GM19468 (cell line): ENCODE results near the gene NR3C1.

Experiments used
- ATAC-seq: cut with Tn5 transposase; IDR thresholded peaks from one replicate; pipeline ENCODE4 v1.9.1; 2021; ENCODE audit warnings: mild to moderate bottlenecking, moderate library complexity, moderate number of reproducible peaks; ENCODE audit not compliant: unreplicated experiment; ENCODE audit errors: extremely low read depth

The NR3C1 gene

DNA sequence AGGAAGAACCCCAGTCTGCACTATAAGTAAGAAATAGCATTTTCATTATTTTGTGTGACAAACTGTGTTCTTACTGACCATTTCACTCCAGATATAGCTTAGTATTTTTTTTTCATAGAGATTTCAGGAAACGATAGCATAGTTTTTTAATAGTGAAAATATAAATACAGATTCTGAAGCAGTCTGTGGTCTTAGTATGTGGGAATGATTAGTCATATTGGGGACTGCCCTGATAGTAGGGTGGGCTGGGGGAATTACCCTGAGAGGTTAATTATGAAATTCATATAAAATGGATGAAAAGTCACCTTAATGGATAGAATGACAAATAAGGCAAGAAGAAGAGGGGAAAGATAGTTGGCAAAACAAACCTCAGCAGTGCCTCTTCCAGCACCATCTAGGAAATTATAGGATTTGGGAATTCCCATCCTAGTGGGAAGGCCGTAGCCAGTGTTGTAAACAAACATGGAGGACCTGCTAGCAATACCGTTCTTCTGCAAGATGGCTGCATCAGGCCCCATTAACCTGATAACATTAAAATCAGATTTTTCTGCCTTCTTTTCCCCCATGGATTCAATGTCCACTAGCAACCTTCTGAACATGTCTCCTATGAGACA is 23.7 kb upstream of the NR3C1 start:
- no peak for ATAC-seq

DNA sequence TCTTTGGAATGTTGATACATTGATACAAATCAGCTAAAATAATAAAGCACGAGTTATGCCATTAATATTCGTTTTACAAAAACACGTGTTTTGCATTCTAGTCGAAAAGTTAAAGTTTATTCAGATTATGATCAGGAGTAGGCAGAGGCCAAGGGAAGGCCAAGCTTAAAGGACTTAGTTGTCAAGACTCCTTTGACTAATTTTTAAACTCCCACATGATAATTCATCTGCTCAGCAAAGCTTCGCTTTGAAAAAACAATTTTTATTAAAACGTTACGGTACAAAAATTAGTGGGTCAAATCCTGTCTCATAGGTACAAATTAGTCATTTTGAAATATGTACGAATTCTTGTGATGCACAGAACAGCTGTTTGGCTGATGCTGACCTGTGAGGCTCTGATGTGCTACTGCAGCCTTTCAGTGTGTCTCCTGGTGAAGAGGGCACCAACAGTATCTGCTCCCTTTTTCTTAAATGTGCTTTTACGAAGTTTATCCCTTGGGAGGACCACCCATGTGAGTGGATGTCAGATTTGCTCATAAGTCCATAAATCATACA is 23.0 kb upstream of the NR3C1 start:
- no peak for ATAC-seq

DNA sequence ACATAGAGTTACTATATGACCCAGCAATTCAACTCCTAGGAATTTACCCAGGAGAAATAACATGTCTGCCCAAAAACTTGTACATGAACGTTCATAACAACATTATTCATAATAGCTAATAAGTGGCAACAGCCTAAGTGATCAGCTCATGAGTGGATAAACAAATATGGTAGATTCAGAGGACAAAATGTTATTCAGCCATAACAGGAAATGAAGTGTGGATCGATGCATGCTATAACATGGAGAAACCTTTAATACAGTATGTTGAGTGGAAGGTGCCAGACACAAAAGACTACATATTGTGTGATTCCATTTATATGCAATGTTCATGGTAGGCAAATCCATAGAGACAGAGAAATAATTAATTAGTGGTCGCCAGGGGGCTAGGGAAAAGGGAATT is 22.3 kb upstream of the NR3C1 start:
- no peak for ATAC-seq

DNA sequence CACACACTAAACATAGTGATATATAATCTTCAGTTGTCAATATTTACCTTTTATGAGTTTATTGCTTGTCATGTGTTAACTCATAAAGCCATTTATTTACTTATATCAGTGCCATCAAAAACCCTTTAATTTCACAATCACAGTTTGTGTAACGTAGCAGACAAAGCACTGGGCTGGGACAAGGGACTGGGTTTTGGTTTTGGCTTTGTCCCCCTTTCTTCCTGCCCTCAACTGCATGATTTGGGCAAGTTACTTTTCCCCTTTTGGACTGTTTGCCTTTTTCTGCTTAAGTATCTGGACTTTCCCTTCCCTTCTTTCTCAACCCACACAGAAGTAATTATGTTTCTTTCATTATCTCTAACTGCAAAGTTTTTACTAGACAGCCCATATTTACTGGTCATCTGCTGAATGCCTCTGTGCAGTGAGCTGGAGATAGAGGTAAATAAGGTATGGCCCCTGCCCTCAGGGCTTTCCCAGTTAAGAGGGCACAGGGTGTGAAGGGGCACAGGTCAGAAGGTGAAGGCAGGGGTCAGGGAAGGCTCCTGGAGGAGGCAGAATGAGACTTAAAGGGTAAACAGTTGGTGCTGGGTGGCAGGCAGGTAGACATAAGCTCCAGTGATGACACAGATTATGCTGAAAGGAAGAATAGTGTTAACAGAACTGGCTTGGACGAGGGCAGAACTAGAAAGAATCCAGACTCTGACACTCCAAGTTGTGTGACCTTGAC is 14.8 kb upstream of the NR3C1 start:
- no peak for ATAC-seq

DNA sequence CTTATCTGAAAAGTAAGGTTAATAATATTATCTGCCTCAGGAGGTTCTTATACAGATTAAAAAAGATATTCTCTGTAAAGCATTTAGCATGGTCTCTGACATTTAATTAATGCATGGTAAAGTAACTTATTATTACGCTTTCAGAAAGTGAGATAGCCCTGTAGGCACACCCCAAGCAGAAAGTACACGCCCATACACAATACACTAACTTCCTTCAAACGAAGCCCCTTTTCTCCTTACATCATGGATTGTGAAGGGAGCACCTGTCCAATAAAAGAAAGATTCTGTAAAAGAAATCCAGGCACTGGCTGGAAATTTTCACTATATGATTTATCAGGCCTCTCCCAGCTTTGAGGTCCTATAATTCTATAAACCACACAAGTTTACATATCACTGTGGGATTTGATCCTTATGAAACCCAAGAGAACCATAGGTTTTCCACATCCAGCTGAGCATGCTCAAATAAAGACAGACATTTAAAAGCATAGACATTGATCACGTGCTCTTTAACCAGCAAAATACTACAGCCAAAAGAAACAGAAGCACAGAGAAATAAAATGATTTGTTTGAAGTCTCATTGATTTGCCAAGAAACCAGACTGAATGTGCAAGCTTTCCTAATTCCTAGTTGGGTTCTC is 14.1 kb upstream of the NR3C1 start:
- no peak for ATAC-seq

DNA sequence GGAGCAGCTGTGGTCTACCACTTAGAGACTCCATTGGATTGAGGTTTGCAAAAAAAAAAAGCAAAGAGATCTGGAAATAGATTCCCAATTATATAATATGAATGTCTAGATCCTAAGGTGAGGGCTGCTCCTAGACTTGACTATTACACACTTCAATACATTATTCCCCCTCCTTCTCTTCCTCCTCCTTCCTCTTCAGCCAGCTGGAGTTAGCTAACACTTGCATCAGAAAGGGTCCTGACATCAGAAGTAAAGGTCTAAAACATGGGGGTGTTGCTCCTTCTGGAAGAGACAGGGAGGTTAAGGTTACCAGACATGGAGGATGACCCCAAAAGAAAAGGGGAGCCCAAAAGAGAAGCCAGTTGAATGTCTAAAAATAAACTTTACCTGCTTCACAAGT is 12.9 kb upstream of the NR3C1 start:
- no peak for ATAC-seq

DNA sequence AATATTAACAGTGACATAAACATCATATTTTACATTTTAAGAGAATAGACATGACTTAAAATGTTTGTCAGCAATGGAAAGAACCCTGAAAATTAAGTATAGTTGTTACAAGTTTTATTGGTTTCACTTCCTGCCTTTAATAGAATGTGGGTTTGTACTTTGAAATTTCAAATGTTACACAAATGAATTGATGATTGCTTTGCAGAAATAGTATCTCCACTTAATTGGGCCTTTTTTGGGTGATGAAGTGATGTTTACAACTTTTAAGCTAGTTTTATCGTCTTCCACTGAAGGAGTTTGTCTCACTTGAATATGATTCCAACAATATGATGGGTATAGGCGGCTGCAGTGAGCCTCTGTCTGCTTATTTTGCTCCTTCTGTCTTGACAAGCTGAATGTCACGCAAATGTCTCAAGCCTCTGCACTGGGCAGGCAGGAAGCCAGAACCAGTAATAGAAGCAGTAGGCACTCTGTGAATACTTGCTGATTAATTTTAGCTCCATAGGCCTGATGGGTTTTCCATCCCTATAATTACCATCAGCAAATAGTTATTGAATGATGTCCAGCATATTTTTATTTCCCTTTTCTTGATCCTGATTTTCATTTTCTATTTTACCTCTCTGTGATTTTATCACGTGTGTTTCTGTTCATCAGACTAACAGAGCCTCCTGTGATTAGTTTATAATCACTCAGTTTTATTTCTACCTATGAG is 10.6 kb upstream of the NR3C1 start:
- ATAC-seq: peak; percentile 59

DNA sequence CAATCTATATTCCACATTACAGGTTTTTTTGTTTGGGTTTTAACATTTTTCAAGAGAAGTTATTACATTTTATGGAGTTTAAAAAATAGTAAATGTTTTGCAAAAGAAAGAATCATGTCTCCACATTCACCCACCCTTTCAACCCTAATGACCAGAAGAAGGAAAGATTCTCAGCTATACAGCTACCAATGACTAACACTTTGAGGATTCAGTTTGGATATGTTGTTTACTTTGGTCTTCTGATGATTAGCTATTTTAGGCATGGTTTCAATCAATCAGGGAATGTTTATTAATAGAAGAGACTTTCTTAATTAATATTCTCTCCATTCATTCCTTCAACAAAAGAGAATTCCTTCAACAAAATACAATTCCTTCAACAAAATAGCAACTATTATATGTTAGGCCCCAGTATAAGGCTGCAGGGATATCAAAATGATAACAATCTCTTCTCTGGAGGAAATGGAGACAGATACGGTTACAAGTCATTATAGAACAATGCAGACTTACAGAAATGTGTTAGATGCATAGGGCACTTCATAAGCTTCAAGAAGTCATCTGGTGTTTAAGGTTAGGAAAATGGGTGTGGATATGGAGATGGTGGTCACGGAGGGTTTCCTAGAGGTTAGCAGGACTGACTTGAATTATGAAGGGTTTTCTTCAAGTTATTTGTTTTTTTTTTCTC is 9.3 kb upstream of the NR3C1 start:
- ATAC-seq: no peak

DNA sequence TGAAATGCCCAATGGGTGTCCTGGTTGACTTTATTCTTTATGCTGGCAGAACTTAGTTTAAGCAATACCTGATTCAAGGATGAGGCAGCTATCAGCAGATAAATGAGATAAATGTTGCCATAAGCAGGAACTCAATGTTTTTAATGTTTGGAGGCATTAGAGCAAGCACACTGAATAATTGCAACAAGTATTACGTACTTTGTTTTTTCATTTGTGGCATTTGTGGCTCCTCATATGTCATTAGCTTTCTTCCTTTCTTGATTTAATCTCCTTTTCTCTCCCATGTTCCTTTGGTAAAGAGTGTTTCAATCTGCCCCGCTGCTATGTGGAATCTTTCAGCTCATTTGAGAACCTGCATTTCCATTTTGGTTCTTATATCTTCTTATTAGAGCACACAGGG is 6.4 kb upstream of the NR3C1 start:
- no peak for ATAC-seq

DNA sequence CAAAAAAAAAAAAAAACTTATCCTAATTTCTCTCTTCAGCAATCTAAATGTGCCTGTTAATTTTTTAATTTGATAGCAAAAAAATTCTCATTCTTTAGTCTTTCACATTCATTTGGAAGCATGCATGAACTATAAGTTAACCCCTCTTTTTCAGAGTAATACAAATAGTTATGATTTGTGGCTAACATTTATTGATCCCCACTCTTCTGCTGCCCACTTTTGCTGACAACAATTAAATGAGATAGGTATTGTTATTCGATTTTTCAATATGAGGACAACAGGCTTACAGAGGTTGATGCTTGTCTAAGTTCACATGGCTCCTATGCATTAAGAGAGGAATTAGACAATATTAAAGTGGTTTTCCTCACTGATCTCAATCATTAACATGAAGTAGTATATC is 2.9 kb upstream of the NR3C1 start:
- ATAC-seq: no peak

DNA sequence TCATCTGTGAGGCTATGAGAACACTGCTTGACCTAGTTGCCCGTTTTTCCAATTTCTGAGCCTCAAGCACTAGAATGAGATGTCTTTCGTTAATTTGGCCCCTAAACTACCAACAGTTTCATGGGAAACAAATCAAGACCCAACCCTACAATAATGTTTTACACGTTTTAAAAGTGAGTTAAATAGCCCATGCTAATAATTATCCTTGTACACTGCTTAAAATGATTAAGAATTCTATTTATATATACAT is 2.3 kb upstream of the NR3C1 start:
- no peak for ATAC-seq

DNA sequence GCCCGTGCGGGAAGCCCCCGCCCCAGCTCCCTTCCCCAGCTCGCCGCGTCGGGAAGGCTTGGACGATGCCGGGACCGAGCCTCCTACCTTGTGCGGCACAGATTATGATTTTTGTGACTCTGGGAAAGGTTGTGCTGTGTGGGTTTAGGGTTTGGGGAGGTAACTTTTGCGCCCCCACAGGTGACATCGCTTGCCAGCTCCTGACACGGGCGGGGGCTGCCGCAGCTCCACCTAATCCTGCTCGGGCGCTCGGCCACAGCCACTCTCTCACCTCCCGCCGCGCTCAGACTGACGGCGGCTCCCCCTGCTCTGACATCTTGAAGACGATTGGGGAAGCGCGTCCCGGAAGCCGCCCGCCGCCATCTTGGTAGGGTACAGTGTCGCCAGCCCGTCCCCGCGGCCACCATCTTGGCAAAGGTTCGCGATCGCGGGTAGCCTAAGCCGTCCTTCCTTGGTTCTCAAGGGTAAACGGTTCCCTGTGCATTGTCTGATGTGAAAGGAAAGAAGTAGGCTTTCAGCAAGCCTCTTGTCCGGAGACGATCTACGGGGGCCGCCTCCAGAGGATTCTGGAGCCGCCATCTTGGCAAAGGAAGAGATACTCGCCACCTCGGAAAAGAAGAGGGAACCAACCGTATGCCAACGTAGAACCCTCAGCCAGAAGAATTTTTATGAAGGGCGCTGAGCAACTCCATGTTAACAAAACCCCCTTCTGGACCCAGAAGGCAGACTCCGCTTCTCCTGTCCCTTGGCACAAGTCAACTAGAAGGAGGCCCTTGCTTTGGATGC is 1.8 kb upstream of the NR3C1 start:
- no peak for ATAC-seq

DNA sequence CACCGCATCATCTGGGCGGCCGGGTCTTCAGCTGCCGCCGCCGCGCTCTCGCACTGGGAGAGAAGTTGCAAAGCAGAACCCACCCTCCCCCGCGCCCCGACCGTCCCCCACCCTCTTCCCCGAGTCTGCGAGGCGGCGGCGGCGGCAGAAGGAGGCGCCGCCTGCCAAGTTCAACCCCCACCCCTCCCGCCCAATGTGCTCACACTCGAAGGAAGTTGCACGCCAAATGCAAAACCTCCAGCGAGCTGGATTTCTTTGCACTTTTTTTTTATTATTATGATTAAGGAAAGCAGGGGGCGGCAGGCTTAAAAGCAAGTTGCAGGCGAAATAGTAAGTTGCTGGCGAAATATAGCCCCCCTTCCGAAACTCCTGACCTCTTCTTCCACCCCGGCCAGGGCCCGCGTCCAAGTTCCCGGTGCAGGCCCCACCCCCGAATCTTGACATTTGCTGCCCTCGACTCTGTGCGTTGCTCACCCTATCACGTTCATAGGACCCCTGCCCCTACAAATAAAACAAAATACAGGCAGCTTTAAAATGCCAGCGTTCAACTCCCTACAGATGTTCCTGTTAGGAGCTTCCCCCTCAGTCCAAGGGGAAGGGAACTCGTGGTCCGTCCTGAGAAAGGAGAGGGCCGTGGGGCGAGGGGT is 1.1 kb upstream of the NR3C1 start:
- ATAC-seq: no peak

DNA sequence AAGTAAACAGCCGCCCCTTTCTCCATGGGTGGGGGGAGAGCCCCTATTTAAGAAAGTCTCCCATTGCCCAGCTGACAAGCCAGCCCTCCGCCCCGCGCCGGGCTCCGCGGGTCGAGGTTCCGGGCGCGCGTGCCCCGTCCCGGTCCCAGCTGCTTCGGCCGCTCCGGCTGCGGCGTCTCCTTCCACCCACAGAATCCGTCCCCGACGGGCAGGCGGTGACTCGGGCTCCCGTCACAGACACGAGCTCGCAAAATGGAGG is 223 bp downstream of the NR3C1 start:
- ATAC-seq: no peak

DNA sequence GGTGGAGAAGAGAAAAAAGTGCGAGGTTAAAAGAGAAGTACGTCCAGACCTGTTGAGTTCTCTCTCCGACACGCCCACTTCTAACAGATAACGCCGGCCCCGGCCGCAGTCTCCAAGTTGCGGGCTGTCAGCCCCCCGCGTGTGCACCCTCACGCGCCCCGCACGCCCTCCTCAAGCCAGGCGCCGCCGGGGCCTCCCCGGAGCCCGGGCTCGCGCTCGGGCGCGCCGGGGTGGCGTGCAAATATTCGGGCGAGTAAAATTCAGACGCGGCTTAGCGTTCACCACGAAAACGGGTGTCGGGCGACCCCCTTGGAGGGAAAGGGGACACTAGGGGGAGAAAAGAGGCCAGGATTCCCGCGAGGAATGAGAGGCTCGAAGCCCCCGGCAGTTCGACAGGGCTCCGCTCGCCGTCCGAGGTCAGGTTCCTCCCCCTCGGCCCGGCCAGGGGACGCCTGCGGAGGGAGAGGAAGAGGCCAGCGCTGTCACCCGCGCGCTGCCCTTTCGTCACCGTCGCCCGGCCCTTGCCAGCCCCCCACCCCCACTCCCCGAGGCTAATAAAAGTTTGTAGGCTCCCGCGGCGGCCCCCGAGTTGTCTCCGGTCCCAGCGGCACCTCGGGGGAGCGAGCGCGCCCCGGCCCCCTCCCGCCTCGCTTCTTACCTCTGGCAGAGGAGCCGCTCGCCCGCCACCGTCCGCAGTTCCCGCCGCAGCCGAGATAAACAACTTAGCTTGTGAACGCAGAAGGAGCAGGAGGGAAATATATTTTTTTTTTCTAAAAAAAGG is 743 bp downstream of the NR3C1 start:
- no peak for ATAC-seq

DNA sequence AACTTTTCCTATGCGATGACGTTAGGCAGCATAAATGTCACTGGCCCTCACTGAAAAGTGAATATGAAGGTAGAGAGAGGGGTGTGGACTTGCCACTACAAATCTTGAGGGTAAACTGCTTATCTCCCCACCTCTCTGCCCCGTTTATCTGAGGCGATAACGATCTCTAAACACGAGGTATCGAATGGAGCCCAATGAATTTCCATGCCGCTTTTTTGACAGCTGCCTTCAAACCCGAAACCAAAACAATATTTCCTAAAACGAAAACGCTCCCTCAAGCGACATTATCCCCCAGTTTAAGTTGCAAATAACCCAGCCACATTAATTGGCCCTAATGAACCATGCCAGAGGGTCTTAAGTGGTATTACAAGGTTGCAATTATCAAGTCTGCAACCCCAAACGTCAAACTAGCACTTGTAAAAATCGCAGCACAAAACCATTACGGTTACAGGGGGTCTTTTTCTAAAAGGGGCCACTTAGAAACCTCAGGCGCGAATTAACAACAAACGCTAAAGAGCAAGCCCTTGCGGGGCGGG is 1.4 kb downstream of the NR3C1 start:
- ATAC-seq: no peak

DNA sequence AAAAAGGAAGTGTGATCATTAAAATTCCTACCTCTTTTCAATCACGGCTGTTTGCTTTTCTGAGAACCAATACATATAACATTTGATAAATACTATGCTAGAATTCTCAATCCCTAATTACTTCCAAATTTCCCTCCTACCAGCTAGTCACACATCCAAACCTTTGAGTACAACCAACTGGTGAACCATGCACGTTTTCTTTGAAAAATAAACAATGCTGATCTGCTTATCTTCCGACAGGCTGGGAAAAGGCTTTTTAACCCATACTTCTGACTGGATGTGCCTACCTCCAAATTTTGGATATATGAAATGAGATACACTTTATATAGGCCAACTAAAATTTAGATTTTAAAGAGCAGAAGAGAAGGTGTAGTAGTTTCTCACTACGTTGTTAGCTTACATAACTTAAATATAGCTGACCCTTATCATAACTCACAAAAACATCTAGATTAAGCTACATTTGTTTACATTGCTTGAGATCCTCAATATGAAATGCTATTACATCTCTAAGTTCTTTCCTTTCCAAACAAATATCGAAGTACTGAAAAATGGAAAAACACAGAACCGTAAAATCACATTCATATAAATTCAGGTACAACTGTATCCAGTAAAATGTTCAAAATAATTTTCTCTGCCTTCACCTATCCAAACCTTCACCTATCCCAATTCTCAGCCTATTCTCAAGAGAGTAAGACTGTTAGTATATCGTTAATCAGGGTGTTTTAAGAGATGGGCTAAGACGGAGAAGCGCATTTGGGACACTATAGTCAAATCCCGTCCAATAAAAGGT is 2.1 kb downstream of the NR3C1 start:
- ATAC-seq: no peak
